ENCODE results near the gene MXRA5. TPM values are rescaled to one million over a fixed set of nuclear protein-coding genes. Genes with fewer than 3 reads are reported as not detected.

Gene MXRA5
- total and polyA plus RNA-seq, 9 of the 15 experiments (the other 6 are each of a cell fraction or from before 2014, with no cell fraction given): 0.02 TPM; not detected in 8

GRCh38 chrX:3326681-3327080, 19.8 kb downstream of the MXRA5 start:
- H3K27me3 ChIP-seq (ENCODE audit: control insufficient read depth in 2 of 2, insufficient read depth in 2 of 2, low read length in 2 of 2): no peaks in the 10 kb centered on the region
- no TSS peak for BruUV-seq (replicated peaks)
- DNase-seq (ENCODE audit: extremely low read depth in 1 of 4, low spot score in 3 of 4) (no peak), FAIRE-seq (no peak), ATAC-seq (no peak)
- no peak overlapping the region for H3K4me2 ChIP-seq (ENCODE audit: insufficient read depth, low read length)
- H4K20me1 ChIP-seq (replicated peaks; ENCODE audit: control insufficient read depth, insufficient read depth, low read length): no peaks in the 10 kb centered on the region
- ChIA-PET CTCF (ENCODE audit: low intra/inter-chr PET ratio) (no interaction called here), POLR2A (no interaction called here)
- H3K9me3 ChIP-seq (replicated peaks; ENCODE audit: control insufficient read depth, insufficient read depth, low read depth, low read length): no peaks in the 10 kb centered on the region
- TF ChIP-seq ZNF23 (CRISPR knock-in tag; IDR thresholded peaks at IDR 0.05) (no peak), NUFIP1 (IDR thresholded peaks at IDR 0.05; ENCODE audit: partially characterized antibody) (no peak), ETS1 (conservative IDR thresholded peaks at IDR 0.05; ENCODE audit: control insufficient read depth, low read depth, low read length) (no peak), ZNF785 (CRISPR knock-in tag; IDR thresholded peaks at IDR 0.05) (no peak), EHMT2 (IDR thresholded peaks at IDR 0.05) (no peak), PHB (CRISPR knock-in tag; IDR thresholded peaks at IDR 0.05) (no peak), PBX2 (CRISPR knock-in tag; IDR thresholded peaks at IDR 0.05; ENCODE audit: low read depth) (no peak), PBX2 (tag; conservative IDR thresholded peaks at IDR 0.05; ENCODE audit: low read depth) (no peak), ZNF668 (CRISPR knock-in tag; IDR thresholded peaks at IDR 0.05) (no peak), ARID1B (IDR thresholded peaks at IDR 0.05) (no peak), TFAP4 (CRISPR knock-in tag; IDR thresholded peaks at IDR 0.05; ENCODE audit: borderline replicate concordance) (no peak), HOXB6 (CRISPR knock-in tag; IDR thresholded peaks at IDR 0.05; ENCODE audit: borderline replicate concordance) (no peak), MECOM (CRISPR knock-in tag; IDR thresholded peaks at IDR 0.05) (no peak), RFX1 (IDR thresholded peaks at IDR 0.05) (no peak), PTTG1 (tag; IDR thresholded peaks at IDR 0.05; ENCODE audit: low read depth) (no peak), NONO (IDR thresholded peaks at IDR 0.05; ENCODE audit: low read depth in 2 of 2, low read length in 1 of 2) (no peak), C11orf30 (IDR thresholded peaks at IDR 0.05; ENCODE audit: low read depth) (no peak)
- no peaks in the 10 kb centered on the region for H3K9me1 ChIP-seq (ENCODE audit: control insufficient read depth, insufficient read depth, low read length)
- H3K79me2 ChIP-seq (ENCODE audit: control insufficient read depth, insufficient read depth, low read length): no peaks in the 10 kb centered on the region
- H3K27ac ChIP-seq (ENCODE audit: extremely low read depth, low read depth, low read length): no peak overlapping the region
- no peak overlapping the region for H3K9ac ChIP-seq (ENCODE audit: insufficient read depth in 1 of 2, low read depth in 2 of 2, low read length in 2 of 2)
- no peak overlapping the region for H2AFZ ChIP-seq (ENCODE audit: low read depth, low read length)
- no peaks in the 10 kb centered on the region for H3K4me1 ChIP-seq (replicated peaks in 1 of 2; ENCODE audit: control insufficient read depth in 2 of 2, insufficient read depth in 2 of 2, low read length in 2 of 2)
- intact Hi-C loops (cut with micrococcal nuclease) (no loop called here), in situ Hi-C loops (cut with MboI) (no loop called here)
- WGBS (ENCODE audit: insufficient coverage, low coverage, missing lambda C conversion rate): 0% methylated on average over 7 of the region's 7 CpGs
- no peaks in the 10 kb centered on the region for H3K36me3 ChIP-seq (ENCODE audit: control insufficient read depth, insufficient read depth, low read length)
- no peak overlapping the region for H3K4me3 ChIP-seq
